HAP-1 (cell line): Measurements from ENCODE around the gene FAM131B.
A peak's percentile ranks its signal among the peaks of the same experiment; 100 is the strongest.

Experiments
- DNase-seq, 2 experiments: peaks; one replicate each; pipeline ENCODE4 v3.0.0-alpha.2; 2016 to 2020; ENCODE audit warnings: low spot score in 2 of 2
- H3K27me3 ChIP-seq: fragments of 250-450 bp; sonication (Bioruptor Pico); 2 replicates; pipeline ENCODE4 v1.5.1; 2020; ENCODE audit warnings: low read depth, mild to moderate bottlenecking, moderate library complexity
- H3K36me3 ChIP-seq: fragments of 250-450 bp; sonication (Bioruptor Pico); replicated peaks from 2 replicates; pipeline ENCODE4 v1.5.1; 2020; ENCODE audit warnings: mild to moderate bottlenecking
- H3K4me1 ChIP-seq: fragments of 250-450 bp; sonication (Bioruptor Pico); 2 replicates; pipeline ENCODE4 v1.5.1; 2020; ENCODE audit warnings: mild to moderate bottlenecking
- H3K4me3 ChIP-seq: fragments of 250-450 bp; sonication (Bioruptor Pico); 2 replicates; pipeline ENCODE4 v1.5.1; 2020; ENCODE audit warnings: mild to moderate bottlenecking, moderate library complexity
- H3K9me3 ChIP-seq: fragments of 250-450 bp; sonication (Bioruptor Pico); 2 replicates; pipeline ENCODE4 v1.5.1; 2020; ENCODE audit warnings: mild to moderate bottlenecking, moderate library complexity
- in situ Hi-C: fragments of 300-500 bp; cut with MboI; formaldehyde crosslinking; loops from 3 replicates; pipeline ENCODE4 v1.14.3; 2020; ENCODE audit warnings: low sequenced_read_pairs, inconsistent platforms, mixed read lengths

The FAM131B gene

GRCh38 chr7:143382126-143382790 lies 19.7 kb upstream of the FAM131B start:
- Histone ChIP-seq H3K4me1 (peaks cover 23% of the 10 kb centered on the region), H3K9me3 (no peaks in the 10 kb centered on the region), H3K27me3 (no peaks in the 10 kb centered on the region), H3K36me3 (peaks cover 15% of the 10 kb centered on the region), H3K4me3 (peak overlapping the region; percentile 90)
- in situ Hi-C loops: no loop called here
- DNase-seq: no peak

GRCh38 chr7:143381427-143382125 lies 19.1 kb upstream of the FAM131B start:
- DNase-seq: peak in 1 of 2 experiments; percentile 62
- H3K36me3 ChIP-seq: peaks cover 15% of the 10 kb centered on the region
- H3K9me3 ChIP-seq: no peaks in the 10 kb centered on the region
- no peaks in the 10 kb centered on the region for H3K27me3 ChIP-seq
- H3K4me1 ChIP-seq: peaks cover 23% of the 10 kb centered on the region
- in situ Hi-C loops: no loop called here
- H3K4me3 ChIP-seq: peak overlapping the region; percentile 90

GRCh38 chr7:143380646-143381426 lies 18.3 kb upstream of the FAM131B start, which contains the start of gene ZYX:
ZYX (plus strand) TSS chr7:143381345; CDS start chr7:143381572, 227 bp downstream.
- DNase-seq: peak; percentile 79 to 95
- Histone ChIP-seq H3K4me1 (peaks cover 23% of the 10 kb centered on the region), H3K36me3 (peaks cover 15% of the 10 kb centered on the region), H3K27me3 (no peaks in the 10 kb centered on the region), H3K4me3 (peak within 1 kb of the TSS; percentile 90), H3K9me3 (no peaks in the 10 kb centered on the region)
- in situ Hi-C loops: no loop called here

GRCh38 chr7:143380260-143380645 lies 17.7 kb upstream of the FAM131B start:
- peak overlapping the region; percentile 90 for H3K4me3 ChIP-seq
- peak; percentile 71 to 86 for DNase-seq

GRCh38 chr7:143379611-143380259 lies 17.2 kb upstream of the FAM131B start:
- Histone ChIP-seq H3K4me3 (peak overlapping the region; percentile 90), H3K4me1 (peaks cover 23% of the 10 kb centered on the region), H3K36me3 (peaks cover 11% of the 10 kb centered on the region), H3K27me3 (no peaks in the 10 kb centered on the region), H3K9me3 (no peaks in the 10 kb centered on the region)
- DNase-seq: no peak
- in situ Hi-C loops: no loop called here

More at GRCh38 chr7:143380260-143380645, 17.7 kb upstream of the FAM131B start:
- in situ Hi-C loops: no loop called here
- Histone ChIP-seq H3K36me3 (peaks cover 14% of the 10 kb centered on the region), H3K9me3 (no peaks in the 10 kb centered on the region), H3K27me3 (no peaks in the 10 kb centered on the region), H3K4me1 (peaks cover 23% of the 10 kb centered on the region)

GRCh38 chr7:143376396-143376795 lies 13.9 kb upstream of the FAM131B start:
- H3K36me3 ChIP-seq: no peaks in the 10 kb centered on the region
- DNase-seq: no peak
- H3K4me3 ChIP-seq: no peak overlapping the region
- in situ Hi-C loops: no loop called here
- peaks cover 14% of the 10 kb centered on the region for H3K4me1 ChIP-seq
- no peaks in the 10 kb centered on the region for H3K27me3 ChIP-seq
- no peaks in the 10 kb centered on the region for H3K9me3 ChIP-seq

- no peak for DNase-seq
- H3K4me3 ChIP-seq: no peak overlapping the region
- H3K4me1 ChIP-seq: peaks cover 14% of the 10 kb centered on the region
- H3K9me3 ChIP-seq: no peaks in the 10 kb centered on the region
- in situ Hi-C loops: no loop called here
- H3K27me3 ChIP-seq: no peaks in the 10 kb centered on the region
- no peaks in the 10 kb centered on the region for H3K36me3 ChIP-seq
These were observed 13.0 kb upstream of the FAM131B start for GRCh38 chr7:143375298-143376034.

- H3K4me3 ChIP-seq: no peak overlapping the region
- in situ Hi-C loops: no loop called here
These were observed 12.0 kb upstream of the FAM131B start for GRCh38 chr7:143374561-143374960.

GRCh38 chr7:143373255-143373794 lies 10.8 kb upstream of the FAM131B start:
- peaks cover 9% of the 10 kb centered on the region; the same call in 1 of the 2 replicates for H3K27me3 ChIP-seq
- no peaks in the 10 kb centered on the region for H3K4me1 ChIP-seq
- no peak for DNase-seq
- in situ Hi-C loops: no loop called here
- H3K4me3 ChIP-seq: no peak overlapping the region
- H3K36me3 ChIP-seq: no peaks in the 10 kb centered on the region
- no peaks in the 10 kb centered on the region for H3K9me3 ChIP-seq

More at GRCh38 chr7:143374561-143374960, 12.0 kb upstream of the FAM131B start:
- Histone ChIP-seq H3K9me3 (no peaks in the 10 kb centered on the region), H3K36me3 (no peaks in the 10 kb centered on the region), H3K27me3 (no peaks in the 10 kb centered on the region), H3K4me1 (peaks cover 9% of the 10 kb centered on the region)
- no peak for DNase-seq

GRCh38 chr7:143372070-143372469 lies 9.6 kb upstream of the FAM131B start:
- no peak for DNase-seq
- in situ Hi-C loops: no loop called here
- H3K27me3 ChIP-seq: peaks cover 15% of the 10 kb centered on the region; the same call in 1 of the 2 replicates
- no peaks in the 10 kb centered on the region for H3K36me3 ChIP-seq
- H3K4me1 ChIP-seq: no peaks in the 10 kb centered on the region
- no peaks in the 10 kb centered on the region for H3K9me3 ChIP-seq
- H3K4me3 ChIP-seq: no peak overlapping the region

GRCh38 chr7:143369678-143370651 lies 7.5 kb upstream of the FAM131B start:
- Histone ChIP-seq H3K4me3 (no peak overlapping the region), H3K9me3 (no peaks in the 10 kb centered on the region), H3K4me1 (no peaks in the 10 kb centered on the region), H3K27me3 (peaks cover 19% of the 10 kb centered on the region), H3K36me3 (no peaks in the 10 kb centered on the region)
- in situ Hi-C loops: no loop called here
- DNase-seq: no peak

- in situ Hi-C loops: no loop called here
- peaks cover 35% of the 10 kb centered on the region for H3K27me3 ChIP-seq
- H3K9me3 ChIP-seq: no peaks in the 10 kb centered on the region
- no peaks in the 10 kb centered on the region for H3K4me1 ChIP-seq
- no peak for DNase-seq
- H3K36me3 ChIP-seq: no peaks in the 10 kb centered on the region
- H3K4me3 ChIP-seq: no peak overlapping the region
These were observed 5.9 kb upstream of the FAM131B start for GRCh38 chr7:143368387-143368786.
